OCI-LY7 (cell line): Measurements from ENCODE around the gene EXOC1L. TPM values are rescaled to one million over a fixed set of nuclear protein-coding genes. Genes with fewer than 3 reads are reported as not detected.

ENCODE experiments used
- BruUV-seq: library from RNA; stranded (reverse); fragments of 400-500 nt; replicated peaks from 2 replicates; lab custom pipeline; 2021; lab: Mats Ljungman, UMichigan
- CTCF ChIA-PET: fragments of 300-600 bp; sonication (Branson Sonifier 250); formaldehyde crosslinking; loops from one replicate; lab custom pipeline; 2022; ENCODE audit warnings: antibody characterized with exemption; ENCODE audit not compliant: unreplicated experiment; lab: Charles Lee
- POLR2A ChIA-PET: fragments of 300-600 bp; sonication (Branson Sonifier 250); formaldehyde crosslinking; loops from one replicate; lab custom pipeline; 2022; ENCODE audit warnings: antibody characterized with exemption; lab: Charles Lee
- DNase-seq: peaks from one replicate; pipeline ENCODE4 v3.0.0-alpha.2; 2015; ENCODE audit warnings: low spot score
- H2AFZ ChIP-seq: fragments of 200-600 bp; sonication (generic), shearing (Covaris generic); 2 replicates; pipeline ENCODE4 v1.6.1; 2014; ENCODE audit warnings: mild to moderate bottlenecking, antibody characterized with exemption, low read length, moderate library complexity
- H3K27ac ChIP-seq: fragments of 200-600 bp; sonication (generic); 2 replicates; pipeline ENCODE4 v1.5.1; 2014; ENCODE audit warnings: mixed run types, low read depth, mild to moderate bottlenecking, moderate library complexity, low read length, inconsistent platforms; ENCODE audit not compliant: poor library complexity, severe bottlenecking
- H3K36me3 ChIP-seq: fragments of 200-600 bp; sonication (generic); 2 replicates; pipeline ENCODE4 v1.6.1; 2014; ENCODE audit warnings: mild to moderate bottlenecking, antibody characterized with exemption, low read length, moderate library complexity, mixed read lengths; ENCODE audit not compliant: insufficient read depth
- H3K4me1 ChIP-seq: fragments of 200-600 bp; sonication (generic); 2 replicates; pipeline ENCODE4 v1.5.1; 2014; ENCODE audit warnings: mild to moderate bottlenecking, low read length; ENCODE audit not compliant: insufficient read depth, poor library complexity, severe bottlenecking
- H3K4me2 ChIP-seq: fragments of 200-600 bp; sonication (generic); 2 replicates; pipeline ENCODE4 v1.6.1; 2014; ENCODE audit warnings: mild to moderate bottlenecking, low read length
- H3K4me3 ChIP-seq: fragments of 200-600 bp; sonication (generic); 2 replicates; pipeline ENCODE4 v1.5.1; 2014; ENCODE audit warnings: mild to moderate bottlenecking, low read depth, low read length; ENCODE audit not compliant: poor library complexity, severe bottlenecking
- H3K79me2 ChIP-seq: fragments of 200-600 bp; sonication (generic); 2 replicates; pipeline ENCODE4 v1.6.1; 2016; ENCODE audit warnings: low read depth, mild to moderate bottlenecking, low read length, moderate library complexity, mixed read lengths; ENCODE audit not compliant: insufficient read depth
- H3K9me2 ChIP-seq: fragments of 200-600 bp; sonication (generic); 2 replicates; pipeline ENCODE4 v1.6.1; 2016; ENCODE audit warnings: mild to moderate bottlenecking, low read length, mixed read lengths; ENCODE audit not compliant: insufficient read depth
- H3K9me3 ChIP-seq: fragments of 200-600 bp; sonication (generic); 2 replicates; pipeline ENCODE4 v1.6.1; 2014; ENCODE audit warnings: mild to moderate bottlenecking, mixed run types, low read length, mixed read lengths
- H4K20me1 ChIP-seq: fragments of 200-600 bp; sonication (generic); 2 replicates; pipeline ENCODE4 v1.6.1; 2014; ENCODE audit warnings: mild to moderate bottlenecking, antibody characterized with exemption, low read length, moderate library complexity, mixed read lengths; ENCODE audit not compliant: insufficient read depth
- CTCF ChIP-seq: fragments of 200-600 bp; sonication (generic); conservative IDR thresholded peaks from 2 replicates; pipeline ENCODE4 v1.5.1; 2014; ENCODE audit warnings: mild to moderate bottlenecking, antibody characterized with exemption, low read length, moderate library complexity, mixed read lengths
- EZH2phosphoT487 ChIP-seq: fragments of 200-600 bp; sonication (generic); IDR thresholded peaks from 2 replicates; pipeline ENCODE4 v1.6.1; 2018; ENCODE audit warnings: low read depth, borderline replicate concordance, mild to moderate bottlenecking, mixed run types, antibody characterized with exemption, low read length, moderate library complexity, mixed read lengths
- intact Hi-C: fragments of 100-400 bp; cut with micrococcal nuclease; formaldehyde crosslinking; loops from one replicate; pipeline ENCODE4 v1.10.0; 2022; ENCODE audit not compliant: unreplicated experiment
- total RNA-seq, 2 experiments: library from RNA; depleted of rRNA in 1 of 2; stranded (reverse); fragments of >200 nt in 1 of 2; shearing (Covaris generic) in 1 of 2; gene quantifications; 2 replicates each; pipeline ENCODE4 v1.2.3, GENCODE V29; 2014 to 2022

Gene EXOC1L
- total RNA-seq, 2 experiments from 2014 or later = not detected

GRCh38 chr4:55880652-55881280 is 61.2 kb downstream of the EXOC1L start:
- intact Hi-C loops = no loop called here
- Histone ChIP-seq H3K27ac (no peak overlapping the region), H3K4me1 (no peaks in the 10 kb centered on the region), H3K4me3 (no peak overlapping the region), H3K79me2 (no peaks in the 10 kb centered on the region), H3K9me3 (no peaks in the 10 kb centered on the region), H3K36me3 (peaks cover 61% of the 10 kb centered on the region), H3K9me2 (0 out of 2 replicates have a peak, but pooled peaks cover 4% of the 10 kb centered on the region), H3K4me2 (no peak overlapping the region), H2AFZ (no peak overlapping the region), H4K20me1 (no peaks in the 10 kb centered on the region)
- no TSS peak for BruUV-seq
- no peak for DNase-seq
- ChIA-PET CTCF (no interaction called here), POLR2A (interaction anchor here (0.6 to 1.8 kb wide), 4 partner anchors 14 to 47 kb away, joined by 3 to 5 read pairs (median 3); no protein-coding TSS in a partner anchor)
- no peak for TF ChIP-seq EZH2phosphoT487
- TF ChIP-seq CTCF = no peak

GRCh38 chr4:55884093-55884850 is 64.7 kb downstream of the EXOC1L start:
- peaks cover 51% of the 10 kb centered on the region for H3K36me3 ChIP-seq
- CTCF ChIA-PET = no interaction called here
- H3K27ac ChIP-seq = no peak overlapping the region
- H3K9me2 ChIP-seq = 0 out of 2 replicates have a peak, but pooled peaks cover 4% of the 10 kb centered on the region
- DNase-seq = no peak
- no peaks in the 10 kb centered on the region for H3K4me1 ChIP-seq
- BruUV-seq = no TSS peak
- no peak overlapping the region for H3K4me2 ChIP-seq
- H3K79me2 ChIP-seq = no peaks in the 10 kb centered on the region
- no peaks in the 10 kb centered on the region for H4K20me1 ChIP-seq
- no peak overlapping the region for H2AFZ ChIP-seq
- intact Hi-C loops = no loop called here
- POLR2A ChIA-PET = no interaction called here
- TF ChIP-seq EZH2phosphoT487 = no peak
- TF ChIP-seq CTCF = no peak
- H3K4me3 ChIP-seq = no peak overlapping the region
- H3K9me3 ChIP-seq = no peaks in the 10 kb centered on the region

GRCh38 chr4:55884851-55885219 is 65.2 kb downstream of the EXOC1L start:
- Histone ChIP-seq H2AFZ (no peak overlapping the region), H3K27ac (no peak overlapping the region), H3K4me3 (no peak overlapping the region), H3K4me2 (no peak overlapping the region), H3K79me2 (no peaks in the 10 kb centered on the region), H3K4me1 (no peaks in the 10 kb centered on the region), H3K9me3 (no peaks in the 10 kb centered on the region), H4K20me1 (no peaks in the 10 kb centered on the region), H3K36me3 (peaks cover 48% of the 10 kb centered on the region), H3K9me2 (0 out of 2 replicates have a peak, but pooled peaks cover 4% of the 10 kb centered on the region)
- ChIA-PET POLR2A (no interaction called here), CTCF (no interaction called here)
- DNase-seq = no peak
- BruUV-seq = no TSS peak
- TF ChIP-seq EZH2phosphoT487 = no peak
- no peak for TF ChIP-seq CTCF
- intact Hi-C loops = no loop called here
